HG02571 (cell line): Measurements from ENCODE around the gene RNPEPL1.

Experiments used
- ATAC-seq: cut with Tn5 transposase; IDR thresholded peaks from one replicate; pipeline ENCODE4 v1.9.1; 2021; ENCODE audit warnings: mild to moderate bottlenecking, moderate library complexity; ENCODE audit not compliant: unreplicated experiment

Gene RNPEPL1

DNA sequence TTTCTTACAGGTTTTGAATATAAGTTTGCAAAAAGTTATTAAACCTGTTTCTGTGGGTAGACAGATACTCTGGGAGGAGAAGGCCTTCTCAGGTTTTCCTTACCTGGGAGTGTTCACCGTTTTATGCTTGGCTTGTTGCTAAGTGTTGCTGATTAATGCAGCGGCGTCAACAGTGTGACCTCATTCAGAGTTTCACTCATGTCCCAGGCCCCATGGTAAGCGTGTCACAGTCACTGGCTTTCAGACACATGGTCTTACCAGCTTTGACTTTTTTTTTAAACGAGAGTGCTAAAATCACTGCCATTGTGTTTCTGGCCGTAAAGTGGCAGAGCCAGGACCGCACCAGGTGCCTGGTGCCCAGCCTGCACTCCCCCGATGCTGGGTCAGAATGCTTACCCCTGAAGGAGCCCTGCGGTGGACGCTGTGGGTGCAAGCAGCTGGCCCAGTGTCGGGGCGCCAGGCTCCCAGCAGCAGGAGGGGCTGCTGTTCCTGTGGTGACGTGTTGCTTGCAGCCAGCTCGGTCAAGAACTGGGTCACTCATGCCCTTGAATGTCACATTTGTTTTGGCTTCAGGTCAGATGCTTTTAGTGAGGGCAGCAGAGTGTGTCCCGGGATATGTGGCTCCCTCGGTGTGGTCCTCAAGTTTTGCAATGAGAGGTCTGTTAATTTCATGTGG lies 21.7 kb downstream of the RNPEPL1 start:
- no peak for ATAC-seq

DNA sequence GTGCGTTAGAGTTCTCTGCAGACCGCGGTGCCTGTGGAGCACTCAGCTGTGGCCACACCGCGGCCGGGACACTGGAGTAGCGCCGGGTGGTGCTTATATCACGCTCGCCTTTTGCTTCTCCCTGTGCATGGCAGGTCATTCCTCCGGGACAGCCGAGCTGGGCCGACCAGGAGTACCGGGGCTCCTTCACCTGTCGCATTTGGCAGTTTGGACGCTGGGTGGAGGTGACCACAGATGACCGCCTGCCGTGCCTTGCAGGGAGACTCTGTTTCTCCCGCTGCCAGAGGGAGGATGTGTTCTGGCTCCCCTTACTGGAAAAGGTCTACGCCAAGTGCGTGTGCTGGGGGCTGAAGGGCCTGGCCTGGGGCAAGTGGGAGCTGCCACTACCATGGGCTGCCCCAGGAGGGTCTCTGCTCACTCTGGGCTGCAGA lies 22.4 kb downstream of the RNPEPL1 start:
- ATAC-seq = no peak

DNA sequence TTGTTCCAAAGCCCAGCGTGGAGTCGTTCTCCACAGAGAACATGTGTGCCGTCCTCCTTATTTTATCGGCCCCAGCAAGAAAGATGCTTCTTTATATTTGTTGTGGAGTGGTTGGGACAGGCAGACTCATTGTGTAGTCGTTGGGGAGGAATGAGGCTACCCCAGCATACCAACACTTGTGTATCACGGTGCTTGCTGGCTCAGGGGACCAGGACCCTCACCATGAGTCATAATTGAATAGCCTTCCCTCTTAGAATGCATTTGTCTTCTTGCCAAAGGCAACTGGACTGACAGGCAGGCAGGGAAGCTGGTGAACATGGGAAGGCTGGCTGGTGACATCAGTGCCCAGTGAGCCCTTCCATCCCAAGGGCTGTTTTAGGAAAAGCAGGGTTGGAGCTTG lies 22.9 kb downstream of the RNPEPL1 start:
- no peak for ATAC-seq

DNA sequence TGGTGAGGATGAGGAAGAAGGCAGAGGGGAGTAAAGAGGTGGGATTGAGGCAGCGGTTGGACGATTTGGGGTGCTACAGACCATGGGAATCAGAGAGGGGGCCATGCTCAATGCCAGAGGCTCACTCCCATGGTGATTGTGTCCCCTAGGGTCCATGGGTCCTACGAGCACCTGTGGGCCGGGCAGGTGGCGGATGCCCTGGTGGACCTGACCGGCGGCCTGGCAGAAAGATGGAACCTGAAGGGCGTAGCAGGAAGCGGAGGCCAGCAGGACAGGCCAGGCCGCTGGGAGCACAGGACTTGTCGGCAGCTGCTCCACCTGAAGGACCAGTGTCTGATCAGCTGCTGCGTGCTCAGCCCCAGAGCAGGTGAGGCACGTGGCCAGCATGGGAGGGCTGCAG lies 23.5 kb downstream of the RNPEPL1 start:
- no peak for ATAC-seq

- ATAC-seq = no peak
Observed at GRCh38 chr2:240593026-240593702, 24.9 kb downstream of the RNPEPL1 start.

- ATAC-seq = no peak
Observed at GRCh38 chr2:240593703-240594451, 25.6 kb downstream of the RNPEPL1 start.

DNA sequence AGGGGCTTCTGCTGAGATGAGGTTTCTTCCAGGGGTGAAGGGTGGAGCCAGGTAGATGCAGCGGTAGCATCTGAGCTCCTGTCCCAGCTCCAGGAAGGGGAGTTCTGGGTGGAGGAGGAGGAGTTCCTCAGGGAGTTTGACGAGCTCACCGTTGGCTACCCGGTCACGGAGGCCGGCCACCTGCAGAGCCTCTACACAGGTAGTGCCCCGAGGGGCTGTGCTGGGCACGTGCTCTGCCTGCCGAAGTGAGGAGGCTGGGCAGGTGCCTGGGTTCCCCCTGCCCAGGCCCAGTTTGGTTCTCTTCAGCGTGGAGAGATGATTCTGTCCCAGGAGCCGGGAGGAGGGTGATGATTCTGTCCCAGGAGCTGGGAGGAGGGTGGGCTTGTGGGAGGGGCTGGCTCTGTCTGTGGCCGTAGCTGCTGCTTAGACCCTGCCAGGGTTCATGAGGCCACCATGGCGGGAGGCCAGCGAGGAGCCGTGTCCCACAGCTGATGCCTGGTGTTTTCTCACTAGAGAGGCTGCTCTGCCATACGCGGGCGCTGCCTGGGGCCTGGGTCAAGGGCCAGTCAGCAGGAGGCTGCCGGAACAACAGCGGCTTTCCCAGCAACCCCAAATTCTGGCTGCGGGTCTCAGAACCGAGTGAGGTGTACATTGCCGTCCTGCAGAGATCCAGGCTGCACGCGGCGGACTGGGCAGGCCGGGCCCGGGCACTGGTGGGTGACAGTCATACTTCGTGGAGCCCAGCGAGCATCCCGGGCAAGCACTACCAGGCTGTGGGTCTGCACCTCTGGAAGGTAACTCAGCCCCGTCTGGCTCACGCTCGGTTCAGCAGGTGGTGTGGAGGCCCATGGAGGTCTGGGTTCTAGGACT lies 26.5 kb downstream of the RNPEPL1 start:
- no peak for ATAC-seq

GRCh38 chr2:240595381-240596079 lies 27.2 kb downstream of the RNPEPL1 start:
- no peak for ATAC-seq

DNA sequence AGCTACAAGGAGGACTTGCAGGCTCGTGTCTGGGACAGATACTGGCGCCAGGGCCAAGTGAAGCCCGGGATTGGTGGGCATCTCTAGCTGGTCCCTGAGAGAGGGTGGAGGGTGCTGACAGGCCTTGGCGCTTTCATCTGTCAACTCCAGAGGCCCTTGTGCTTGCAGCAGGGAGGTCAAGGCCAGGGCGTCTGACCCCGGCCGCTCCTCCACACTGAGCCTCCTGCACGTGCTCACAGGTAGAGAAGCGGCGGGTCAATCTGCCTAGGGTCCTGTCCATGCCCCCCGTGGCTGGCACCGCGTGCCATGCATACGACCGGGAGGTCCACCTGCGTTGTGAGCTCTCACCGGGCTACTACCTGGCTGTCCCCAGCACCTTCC lies 27.8 kb downstream of the RNPEPL1 start:
- no peak for ATAC-seq

DNA sequence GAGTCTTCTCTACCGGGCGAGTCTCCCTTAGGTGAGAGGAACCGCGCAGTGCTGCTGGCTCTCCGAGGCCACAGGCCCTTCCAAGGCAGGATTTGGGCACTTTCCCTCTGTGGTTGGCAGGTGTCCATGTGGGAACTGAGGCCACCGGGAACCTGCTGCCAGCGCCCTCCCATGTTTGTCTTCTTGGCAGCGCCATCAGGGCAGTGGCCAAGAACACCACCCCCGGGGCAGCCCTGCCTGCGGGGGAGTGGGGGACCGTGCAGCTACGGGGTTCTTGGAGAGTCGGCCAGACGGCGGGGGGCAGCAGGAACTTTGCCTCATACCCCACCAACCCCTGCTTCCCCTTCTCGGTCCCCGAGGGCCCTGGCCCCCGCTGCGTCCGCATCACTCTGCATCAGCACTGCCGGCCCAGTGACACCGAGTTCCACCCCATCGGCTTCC lies 28.2 kb downstream of the RNPEPL1 start:
- no peak for ATAC-seq

DNA sequence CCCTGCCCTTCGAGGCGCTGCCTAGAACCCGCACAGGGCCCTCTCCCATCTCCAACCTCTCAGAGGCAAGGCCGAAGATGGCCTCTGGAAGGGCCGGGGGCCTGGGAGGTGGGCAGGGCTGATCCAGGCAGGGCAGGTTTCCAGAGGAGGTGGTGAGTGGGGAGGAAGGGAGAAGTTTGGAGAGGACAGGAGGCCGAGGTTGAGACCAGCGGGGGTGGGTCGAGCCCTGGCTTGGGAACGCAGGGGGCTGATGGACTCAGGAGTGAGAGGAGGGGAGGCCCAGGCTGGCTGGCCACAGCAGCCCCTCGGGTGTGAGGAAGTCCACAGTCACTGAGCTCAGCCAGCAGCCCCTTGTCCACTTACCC lies 28.8 kb downstream of the RNPEPL1 start:
- ATAC-seq = no peak

DNA sequence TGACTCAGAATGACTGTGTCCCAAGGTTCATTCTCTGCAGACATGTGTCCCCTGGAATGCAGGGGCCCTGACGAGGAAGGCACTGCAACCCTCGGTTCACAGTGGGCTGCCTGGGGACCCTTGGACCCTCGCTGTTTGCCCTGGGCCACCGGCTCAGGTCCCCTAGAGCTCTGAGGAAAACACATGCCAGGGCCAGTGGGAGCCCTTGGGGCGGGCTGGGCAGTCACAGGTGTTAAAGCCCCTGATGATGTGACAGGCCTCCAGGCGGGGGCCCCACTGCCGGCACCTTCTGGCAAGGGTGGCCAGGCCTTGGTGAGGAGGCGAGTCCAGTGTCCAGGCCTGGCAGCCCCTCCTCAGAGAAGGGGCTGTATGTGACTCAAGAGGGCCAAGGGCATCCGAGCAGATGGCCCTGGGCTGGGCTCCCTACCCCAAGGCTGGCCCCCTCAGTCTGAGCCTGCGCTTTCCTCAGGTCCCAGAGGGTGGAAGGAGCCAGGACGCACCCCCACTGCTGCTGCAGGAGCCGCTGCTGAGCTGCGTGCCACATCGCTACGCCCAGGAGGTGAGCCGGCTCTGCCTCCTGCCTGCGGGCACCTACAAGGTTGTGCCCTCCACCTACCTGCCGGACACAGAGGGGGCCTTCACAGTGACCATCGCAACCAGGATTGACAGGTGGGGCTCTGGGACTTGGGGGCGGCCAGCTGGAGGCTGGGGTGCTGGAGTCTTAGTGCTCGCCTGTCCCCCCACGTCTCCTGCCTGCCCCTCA lies 29.3 kb downstream of the RNPEPL1 start:
- ATAC-seq = no peak

GRCh38 chr2:240598311-240598911 lies 30.1 kb downstream of the RNPEPL1 start:
- ATAC-seq = no peak

DNA sequence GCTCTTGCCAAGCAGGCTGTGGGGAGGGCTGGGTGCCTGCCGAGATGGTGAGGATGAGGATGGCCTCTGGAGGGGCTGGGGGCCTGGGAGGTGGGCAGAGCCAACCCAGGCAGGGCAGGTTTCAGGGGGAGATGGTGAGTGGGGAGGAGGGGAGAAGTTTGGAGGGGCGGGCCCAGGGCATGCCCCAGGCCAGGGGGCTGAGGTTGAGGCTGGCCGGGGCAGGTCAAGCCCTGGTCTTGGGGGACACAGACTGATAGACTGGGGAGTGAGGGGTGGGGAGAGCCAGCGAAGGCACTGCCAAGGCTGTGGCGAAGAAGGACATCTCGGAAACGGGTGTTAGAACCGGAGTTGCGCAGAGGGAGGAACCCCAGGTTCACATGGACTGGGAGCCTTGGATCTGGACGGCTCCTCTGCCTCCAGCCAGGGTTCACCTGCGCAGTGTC lies 30.9 kb downstream of the RNPEPL1 start:
- ATAC-seq = no peak

GRCh38 chr2:240600451-240600961 lies 32.2 kb downstream of the RNPEPL1 start:
- ATAC-seq = no peak

DNA sequence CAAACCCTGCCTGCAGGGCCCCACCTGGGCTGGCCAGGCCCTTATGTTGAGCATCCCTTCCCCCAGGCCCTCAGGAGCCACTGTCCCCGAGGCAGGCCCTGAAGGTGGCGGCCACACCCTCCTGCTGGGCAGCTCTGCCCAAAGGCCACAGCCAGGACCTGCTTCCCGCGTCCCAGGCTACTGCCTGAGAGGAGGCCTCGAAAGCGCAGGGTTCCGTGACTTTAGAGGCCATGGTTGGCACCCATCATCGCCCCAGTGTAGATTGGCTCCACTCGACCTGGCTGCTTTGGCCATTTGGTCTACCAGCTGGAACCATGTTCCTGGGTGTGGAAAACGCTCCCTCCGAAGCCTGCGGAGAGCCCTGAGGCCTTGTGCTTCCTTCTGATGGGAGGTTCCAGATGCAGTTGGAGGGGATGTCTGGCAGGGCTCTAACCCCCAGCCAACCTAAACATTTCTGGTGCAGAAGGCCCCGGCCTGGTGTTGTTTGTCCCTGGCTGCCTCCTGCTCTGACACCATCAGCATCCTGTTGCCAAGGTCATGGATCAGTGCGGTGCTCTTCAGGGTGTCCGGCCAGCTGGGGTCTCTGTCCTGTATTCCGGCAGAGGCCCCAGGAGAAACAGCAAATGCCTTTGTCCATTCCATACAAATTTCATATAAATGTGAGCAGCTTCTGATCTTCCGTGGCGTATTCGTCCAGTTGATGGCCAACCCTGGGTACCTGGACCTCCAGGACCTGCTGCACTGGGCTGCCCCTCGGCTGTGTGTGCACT lies 33.0 kb downstream of the RNPEPL1 start:
- ATAC-seq = no peak

GRCh38 chr2:240601831-240602160 lies 33.5 kb downstream of the RNPEPL1 start:
- no peak for ATAC-seq

GRCh38 chr2:240602266-240603050 lies 34.2 kb downstream of the RNPEPL1 start:
- no peak for ATAC-seq
